HFFc6 (cell line): ENCODE data around the gene PABPC3. TPM values are rescaled to one million over a fixed set of nuclear protein-coding genes. Genes with fewer than 3 reads are reported as not detected.

Source experiments
- DNase-seq: peaks from one replicate; pipeline ENCODE4 v3.0.0-alpha.2; 2018
- H3K27ac Mint-ChIP-seq: 2 replicates; pipeline ENCODE4 v1.8.0; 2020; ENCODE audit warnings: mild to moderate bottlenecking, mixed read lengths
- H3K27me3 Mint-ChIP-seq: 2 replicates; pipeline ENCODE4 v1.8.0; 2021; ENCODE audit warnings: mild to moderate bottlenecking, moderate library complexity, mixed read lengths; ENCODE audit not compliant: insufficient read depth
- H3K36me3 Mint-ChIP-seq: 2 replicates; pipeline ENCODE4 v1.8.0; 2021; ENCODE audit warnings: low read depth, mixed read lengths
- H3K4me1 Mint-ChIP-seq: 2 replicates; pipeline ENCODE4 v1.8.0; 2020; ENCODE audit warnings: low read depth, mixed read lengths
- H3K4me3 Mint-ChIP-seq: 2 replicates; pipeline ENCODE4 v1.8.0; 2020; ENCODE audit warnings: mild to moderate bottlenecking, moderate library complexity, mixed read lengths
- H3K9me3 Mint-ChIP-seq: 2 replicates; pipeline ENCODE4 v1.8.0; 2020; ENCODE audit warnings: mild to moderate bottlenecking, mixed read lengths
- CTCF ChIP-seq: fragments of 200-600 bp; sonication (generic); IDR thresholded peaks from 2 replicates; pipeline ENCODE4 v1.5.0; 2021; ENCODE audit warnings: antibody characterized with exemption, mild to moderate bottlenecking
- total RNA-seq, 6 experiments: library from RNA; stranded (reverse); fragmentation: NEBNext Ultra II Directional; extraction: Animal tissue kit (Norgen Biotek cat#: 25700); gene quantifications; 2 replicates in 1 of 6; 3 replicates in 5 of 6; pipeline ENCODE4 v1.2.3, GENCODE V29; 2021

PABPC3 gene
- total RNA-seq, 6 experiments from 2014 or later: 0.14 to 0.38 (median 0.32) TPM

GRCh38 chr13:25068810-25069209 lies 27.1 kb upstream of the PABPC3 start:
- Mint-ChIP-seq H3K4me3 (no peak overlapping the region), H3K9me3 (peaks cover 4% of the 10 kb centered on the region; the same call in 1 of the 2 replicates), H3K27me3 (peaks cover 6% of the 10 kb centered on the region), H3K27ac (no peak overlapping the region), H3K4me1 (no peaks in the 10 kb centered on the region), H3K36me3 (no peaks in the 10 kb centered on the region)
- TF ChIP-seq CTCF: no peak
- no peak for DNase-seq

- no peak for DNase-seq
- Mint-ChIP-seq H3K4me1 (no peaks in the 10 kb centered on the region), H3K36me3 (no peaks in the 10 kb centered on the region), H3K27me3 (peaks cover 6% of the 10 kb centered on the region), H3K4me3 (no peak overlapping the region), H3K9me3 (peaks cover 4% of the 10 kb centered on the region; the same call in 1 of the 2 replicates), H3K27ac (no peak overlapping the region)
- no peak for TF ChIP-seq CTCF
These were observed 26.7 kb upstream of the PABPC3 start for GRCh38 chr13:25069236-25069635.

GRCh38 chr13:25069911-25070310 lies 26.0 kb upstream of the PABPC3 start:
- Mint-ChIP-seq H3K9me3 (peaks cover 4% of the 10 kb centered on the region; the same call in 1 of the 2 replicates), H3K4me1 (no peaks in the 10 kb centered on the region), H3K27ac (no peak overlapping the region), H3K27me3 (peaks cover 6% of the 10 kb centered on the region), H3K4me3 (no peak overlapping the region), H3K36me3 (no peaks in the 10 kb centered on the region)
- no peak for TF ChIP-seq CTCF
- no peak for DNase-seq

- H3K9me3 Mint-ChIP-seq: no peaks in the 10 kb centered on the region
- no peaks in the 10 kb centered on the region for H3K4me1 Mint-ChIP-seq
- DNase-seq: no peak
- no peak overlapping the region for H3K27ac Mint-ChIP-seq
- H3K27me3 Mint-ChIP-seq: no peaks in the 10 kb centered on the region; the same call in 1 of the 2 replicates
- no peak for TF ChIP-seq CTCF
- H3K36me3 Mint-ChIP-seq: no peaks in the 10 kb centered on the region
- H3K4me3 Mint-ChIP-seq: no peak overlapping the region
These were observed 15.2 kb upstream of the PABPC3 start for GRCh38 chr13:25080773-25081172.

- no peak overlapping the region for H3K4me3 Mint-ChIP-seq
- peaks cover 5% of the 10 kb centered on the region for H3K27me3 Mint-ChIP-seq
- H3K36me3 Mint-ChIP-seq: no peaks in the 10 kb centered on the region
- no peaks in the 10 kb centered on the region for H3K9me3 Mint-ChIP-seq
- no peak overlapping the region for H3K27ac Mint-ChIP-seq
- no peak for TF ChIP-seq CTCF
- no peaks in the 10 kb centered on the region for H3K4me1 Mint-ChIP-seq
- DNase-seq: no peak
These were observed 11.8 kb upstream of the PABPC3 start for GRCh38 chr13:25084096-25084495.
